Measurements from ENCODE around the gene CELF4.

The CELF4 gene

GRCh38 chr18:37249171-37249886 lies 316.3 kb downstream of the CELF4 start:
- no peak for DNase-seq

DNA sequence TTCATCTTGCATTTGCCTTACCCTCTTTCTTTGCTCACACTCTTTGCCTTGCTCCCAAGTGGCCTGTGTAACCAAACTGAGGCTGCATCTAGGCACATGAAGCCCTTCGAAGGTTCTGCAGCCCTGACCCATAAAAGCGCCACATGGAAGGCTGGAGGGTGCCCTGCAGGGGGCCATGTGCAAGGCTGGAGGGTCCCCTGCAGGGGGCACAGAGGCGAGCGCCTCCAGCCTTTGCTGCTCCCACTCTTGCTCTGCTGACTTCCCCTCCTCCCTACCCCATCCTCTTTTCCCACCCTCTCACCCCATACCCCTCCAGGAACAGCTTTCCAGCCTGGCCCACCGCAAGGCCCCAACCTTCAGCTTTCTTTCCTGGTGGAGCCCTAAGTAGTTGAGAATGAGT lies 317.3 kb downstream of the CELF4 start:
- no peak for DNase-seq

DNA sequence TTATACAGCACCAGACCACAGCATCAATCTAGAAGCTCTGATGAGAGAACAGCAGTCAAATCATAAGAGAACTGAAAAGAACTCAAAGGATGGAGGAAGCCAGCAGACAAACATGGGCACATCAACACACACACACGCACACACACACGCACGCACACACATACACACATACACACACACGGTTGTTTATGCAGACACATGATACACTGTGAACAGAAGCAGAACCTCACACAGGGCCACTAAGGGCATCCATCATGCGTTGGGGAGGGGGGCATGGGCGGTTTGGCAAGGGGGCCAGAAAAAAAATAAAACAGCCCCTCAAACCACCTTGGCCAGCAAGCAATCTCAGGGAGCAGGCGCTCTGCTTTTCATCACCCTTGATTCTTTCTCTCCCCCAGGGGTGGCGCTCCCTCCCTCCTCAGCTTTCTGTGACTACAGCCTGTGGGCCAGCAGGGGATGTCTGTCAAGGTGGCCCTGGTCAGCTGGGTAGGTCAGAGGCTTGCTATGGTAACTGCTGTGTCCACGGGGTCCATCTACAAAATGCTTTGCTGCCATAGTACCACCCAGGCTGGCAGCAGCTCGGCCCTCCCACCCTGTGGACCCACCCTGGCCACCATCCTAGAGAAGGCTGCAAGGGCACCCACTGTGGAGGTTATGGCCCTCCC lies 318.0 kb downstream of the CELF4 start:
- DNase-seq = no peak

DNA sequence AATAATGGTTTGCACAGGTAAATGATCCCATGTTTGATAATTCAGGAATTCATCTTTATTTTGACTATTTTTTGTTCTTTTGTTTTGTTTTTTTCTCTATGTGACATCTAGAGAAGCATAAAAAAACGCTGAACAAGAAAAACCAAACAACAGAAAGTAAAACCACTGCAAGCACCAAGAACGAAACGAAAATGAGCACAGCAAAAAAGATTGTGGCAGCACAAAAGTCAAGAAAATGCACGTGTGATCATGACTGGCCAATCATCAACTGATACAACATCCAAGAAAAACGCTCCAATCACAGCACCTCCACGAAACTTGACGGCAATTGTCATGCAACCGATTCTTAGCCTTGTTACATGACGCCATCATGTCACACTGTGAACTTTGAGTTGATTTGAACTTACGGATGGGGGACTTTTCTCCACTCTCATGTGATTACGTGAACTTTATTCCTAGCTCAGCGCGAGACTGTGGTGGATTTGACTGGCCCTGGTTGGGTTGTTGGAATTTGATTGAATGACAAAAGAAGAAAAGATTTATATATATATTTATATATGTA lies 318.7 kb downstream of the CELF4 start:
- DNase-seq = no peak

DNA sequence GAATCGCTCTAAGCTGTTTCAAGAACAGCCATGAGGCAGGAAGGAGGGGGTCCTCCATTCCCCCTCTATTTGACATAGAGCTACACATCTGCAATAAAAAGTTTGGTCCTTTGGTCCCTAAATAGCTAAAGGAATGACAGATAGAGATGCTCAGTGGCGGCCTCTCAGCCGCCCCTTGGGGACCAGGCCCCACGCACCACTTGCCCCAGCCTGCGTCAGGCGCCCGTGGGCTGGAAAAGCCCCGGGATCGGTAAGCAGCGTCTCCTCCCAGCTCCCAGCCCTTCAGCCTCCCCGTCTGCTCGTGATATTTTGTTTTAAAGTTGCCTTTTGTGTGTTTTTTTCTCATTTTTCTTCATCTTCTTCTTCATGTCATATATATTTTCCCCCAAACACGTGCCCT lies 321.0 kb downstream of the CELF4 start:
- no peak for DNase-seq

DNA sequence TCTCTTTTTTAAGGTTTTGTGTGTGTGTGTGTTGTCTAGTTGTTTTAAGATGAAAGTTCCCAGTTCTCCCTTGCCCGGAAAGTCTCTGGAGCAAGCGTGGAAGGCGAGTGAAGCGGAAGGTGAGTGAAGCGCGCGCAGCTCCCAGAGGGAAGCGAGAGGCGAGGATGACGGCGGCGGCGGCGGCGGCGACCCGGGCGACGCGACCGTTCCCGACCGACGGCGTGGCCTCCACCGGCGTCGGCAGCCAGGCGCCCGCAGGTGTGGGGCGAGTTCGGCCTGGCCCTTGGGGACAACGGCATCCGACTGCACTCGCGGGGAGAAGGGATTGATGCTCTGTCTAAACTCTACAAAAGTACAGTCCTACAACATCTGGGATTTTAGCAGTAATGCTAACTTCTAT lies 321.9 kb downstream of the CELF4 start:
- DNase-seq = no peak

- no peak for DNase-seq
Measured at GRCh38 chr18:37242826-37243560, 322.6 kb downstream of the CELF4 start.

DNA sequence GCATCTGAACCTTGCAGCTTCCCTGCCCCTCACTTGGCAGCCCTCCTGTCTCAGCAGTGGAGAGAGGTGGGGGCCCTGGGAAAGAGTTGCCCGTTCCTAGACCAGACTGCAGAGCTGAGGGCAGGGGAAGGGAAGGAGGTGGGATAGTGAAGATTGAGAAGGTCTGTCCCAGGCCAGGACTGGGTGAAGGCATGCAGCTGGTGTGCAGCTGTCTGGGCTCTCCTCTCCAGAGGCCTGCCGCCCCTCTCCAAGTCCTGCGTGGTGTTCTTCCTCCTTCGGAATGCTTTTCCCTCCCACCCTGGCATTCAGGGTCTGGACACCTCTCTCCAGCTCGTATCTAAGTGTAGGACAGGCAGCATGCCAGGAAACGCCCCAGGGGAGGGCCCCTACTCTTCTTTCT lies 323.5 kb downstream of the CELF4 start:
- no peak for DNase-seq

- no peak for DNase-seq
Measured at GRCh38 chr18:37238282-37239108, 327.1 kb downstream of the CELF4 start.

DNA sequence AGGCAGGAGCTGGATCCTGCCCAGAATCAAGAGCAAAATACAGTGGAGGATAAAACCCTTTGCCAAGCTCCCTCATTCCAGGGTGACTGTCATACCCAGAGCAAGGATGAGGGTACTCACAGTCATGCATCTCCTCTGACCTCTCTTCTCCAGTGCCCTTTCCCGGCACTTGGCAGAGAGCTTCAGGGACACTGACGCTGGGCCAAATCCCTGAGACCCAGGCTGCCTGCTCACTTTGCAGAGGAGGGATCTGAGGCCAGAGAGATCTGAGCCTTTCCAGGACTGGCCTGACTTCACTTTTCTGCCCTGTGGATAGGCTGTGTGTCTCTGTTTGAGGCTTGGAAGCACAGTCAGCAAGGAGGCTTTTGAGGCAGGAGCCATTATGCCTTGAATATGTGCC lies 330.0 kb downstream of the CELF4 start:
- no peak for DNase-seq

DNA sequence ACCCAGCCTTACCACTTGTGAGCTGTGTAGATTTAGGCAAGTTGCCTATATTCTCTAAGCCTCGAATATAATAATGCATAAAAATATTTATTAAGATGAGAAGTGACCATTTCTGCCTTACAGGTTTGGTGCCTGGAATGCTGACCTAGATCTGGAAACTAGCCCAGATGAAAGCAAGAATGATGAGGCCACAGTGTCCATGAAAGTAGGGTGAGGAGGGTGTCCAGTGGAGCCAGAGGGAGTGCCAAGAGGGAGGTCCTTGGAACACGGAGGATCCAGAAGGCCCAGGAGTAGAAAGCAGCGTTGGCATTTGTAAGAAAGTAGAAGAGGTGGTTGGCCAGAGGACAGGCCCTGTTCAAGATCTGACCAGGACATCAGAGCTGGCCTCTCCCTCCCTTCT lies 334.3 kb downstream of the CELF4 start:
- no peak for DNase-seq

- DNase-seq = no peak
Measured at GRCh38 chr18:37230768-37231167, 334.8 kb downstream of the CELF4 start.

GRCh38 chr18:37225279-37225678 lies 340.3 kb downstream of the CELF4 start:
- DNase-seq = no peak

DNA sequence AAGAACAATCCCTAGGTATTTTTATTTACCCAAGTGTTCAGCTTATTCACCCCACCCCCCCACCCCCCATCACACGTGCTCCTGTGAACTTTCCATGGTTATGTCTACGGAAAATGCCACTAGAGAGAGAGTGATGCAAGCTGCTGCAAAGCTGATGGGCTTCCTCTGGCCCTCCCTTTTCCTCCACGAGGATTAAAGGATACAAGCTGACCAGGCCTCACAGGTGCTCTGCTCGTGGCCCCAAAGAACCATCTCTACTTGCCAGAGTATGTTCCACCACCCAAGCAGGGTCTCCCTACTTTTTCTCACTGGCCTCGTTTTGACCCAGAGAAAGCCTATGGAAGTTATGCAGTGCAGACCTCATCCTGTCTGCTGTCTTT lies 342.6 kb downstream of the CELF4 start:
- DNase-seq = no peak

DNA sequence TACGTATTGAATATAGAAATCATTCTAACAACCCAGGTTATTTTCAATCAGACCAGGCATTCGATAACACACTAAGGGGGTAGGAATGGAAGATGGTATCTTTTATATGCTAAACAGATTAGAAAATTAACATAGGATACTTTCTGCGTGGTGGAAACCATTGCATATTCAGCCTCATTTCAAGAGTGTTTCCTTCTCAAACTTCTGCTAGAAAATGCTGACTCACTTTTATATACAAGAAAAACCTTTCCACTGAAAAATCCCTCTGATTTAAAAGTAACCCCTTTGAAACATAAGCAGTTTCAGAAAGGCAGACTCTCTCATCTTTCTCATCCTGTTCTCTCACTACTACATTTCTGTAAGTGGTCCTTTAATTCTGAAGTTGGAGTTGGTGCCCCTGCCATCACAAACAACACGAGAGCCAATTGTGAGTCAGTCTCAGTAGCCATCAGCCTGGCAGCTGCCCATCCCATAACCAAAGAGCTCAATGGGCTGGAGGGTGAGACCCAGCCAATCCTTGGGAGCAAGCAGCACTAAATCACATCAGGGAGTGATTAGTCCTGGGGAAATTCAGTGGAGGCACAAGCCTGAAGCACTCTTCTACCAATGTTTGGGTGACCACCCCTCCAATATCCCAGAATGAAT lies 343.1 kb downstream of the CELF4 start:
- no peak for DNase-seq

DNA sequence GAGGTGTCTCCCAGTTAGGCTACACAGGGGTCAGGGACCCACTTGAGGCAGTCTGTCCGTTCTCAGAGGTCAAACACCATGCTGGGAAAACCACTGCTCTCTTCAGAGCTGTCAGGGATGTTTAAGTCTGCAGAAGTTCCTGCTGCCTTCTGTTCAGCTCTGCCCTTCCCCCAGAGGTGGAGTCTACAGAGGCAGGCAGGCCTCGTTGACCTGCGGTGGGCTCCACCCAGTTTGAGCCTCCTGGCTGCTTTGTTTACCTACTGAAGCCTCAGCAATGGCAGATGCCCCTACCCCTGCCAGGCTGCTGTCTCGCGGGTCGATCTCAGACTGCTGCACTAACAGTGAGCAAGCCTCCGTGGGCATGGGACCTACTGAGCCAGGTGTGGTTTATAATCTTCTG lies 346.3 kb downstream of the CELF4 start:
- DNase-seq = no peak

DNA sequence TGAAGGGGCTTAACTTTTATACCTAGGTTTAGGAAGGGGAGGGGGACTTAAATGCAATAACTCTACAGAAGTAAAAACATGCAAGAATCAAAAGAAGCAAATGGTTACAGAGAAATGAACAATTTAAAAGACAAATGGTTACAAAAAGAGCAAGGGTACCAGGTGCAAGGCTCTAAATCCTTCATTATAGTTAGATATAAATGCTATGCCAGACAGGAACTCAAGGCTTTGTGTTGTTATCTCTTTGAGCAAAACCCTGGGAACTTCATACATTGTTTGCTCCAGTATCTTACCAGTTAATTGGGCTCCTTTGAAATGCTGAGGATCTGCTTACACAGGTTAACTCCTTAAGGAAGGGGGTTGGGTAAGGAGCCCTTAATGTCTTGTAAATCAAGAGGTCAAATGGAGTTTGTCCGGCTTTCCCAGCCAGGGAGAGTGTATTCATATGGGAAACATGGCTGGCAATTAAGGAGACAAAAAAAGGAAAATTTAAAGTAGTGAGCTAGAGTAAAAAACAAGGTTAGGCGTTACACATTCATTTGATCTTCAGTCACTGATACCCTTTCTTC lies 347.5 kb downstream of the CELF4 start:
- no peak for DNase-seq

DNA sequence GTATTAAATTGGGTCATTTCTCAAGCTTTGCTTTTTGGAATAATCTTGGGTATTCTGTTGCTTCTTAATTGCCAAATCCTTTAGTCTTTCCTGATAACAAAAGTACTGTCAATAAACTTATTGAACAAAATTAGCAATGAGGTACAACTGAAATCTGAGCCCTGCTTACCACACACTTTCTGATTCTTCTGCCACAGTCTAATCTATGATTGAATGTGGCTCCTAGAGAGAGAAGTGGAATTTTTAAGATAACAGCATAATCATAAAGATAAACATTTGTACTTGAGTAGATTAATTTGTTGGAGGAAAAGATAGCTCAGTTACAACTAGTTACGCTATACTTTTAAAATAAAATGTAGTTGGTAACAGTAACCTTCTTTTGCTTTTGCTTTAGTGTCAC lies 354.8 kb downstream of the CELF4 start:
- no peak for DNase-seq

DNA sequence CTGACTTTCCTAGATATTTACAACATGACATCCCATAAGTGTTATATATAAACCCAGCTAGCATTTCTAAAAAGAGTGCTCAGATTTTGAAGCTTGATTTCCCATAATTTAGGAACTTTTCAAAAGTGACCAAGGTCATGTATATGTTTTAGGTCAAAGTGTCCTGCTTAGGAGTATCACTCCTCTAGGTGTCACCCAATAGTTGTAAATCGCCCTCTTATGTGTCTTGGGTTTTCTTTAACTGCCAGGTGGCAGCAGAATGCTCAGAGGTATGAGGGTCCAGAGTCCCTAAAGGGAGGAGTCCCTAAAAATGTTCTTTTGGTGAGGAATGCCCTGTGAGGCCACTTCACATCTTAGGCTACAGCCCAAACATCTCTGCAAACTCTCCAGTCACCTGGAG lies 358.3 kb downstream of the CELF4 start:
- no peak for DNase-seq

- DNase-seq = no peak
Measured at GRCh38 chr18:37199741-37200140, 365.9 kb downstream of the CELF4 start.
